K562 (cell line): ENCODE measurements around the gene PRRT1. TPM values are rescaled to one million over a fixed set of nuclear protein-coding genes. Genes with fewer than 3 reads are reported as not detected.

Experiments
- ATAC-seq: fragments of 200-7000 bp; cut with Tn5 transposase; 3 replicates; pipeline ENCODE4 v1.9.1; 2020; ENCODE audit warnings: moderate library complexity
- BruUV-seq: library from RNA; stranded (reverse); fragments of 400-500 nt; replicated peaks from 2 replicates; lab custom pipeline; 2021; lab: Mats Ljungman, UMichigan
- CTCF ChIA-PET: fragments of 300-600 bp; formaldehyde crosslinking; extraction: SDS; loops from one replicate; lab custom pipeline; 2021; ENCODE audit warnings: low intra/inter-chr PET ratio; lab: Yijun Ruan, JAX
- POLR2A ChIA-PET: fragments of 300-600, 350-650 bp; sonication (Branson Sonifier 250); formaldehyde crosslinking; extraction: SDS; loops from one replicate; lab custom pipeline; 2021; ENCODE audit warnings: antibody characterized with exemption, inconsistent platforms; lab: Yijun Ruan, JAX
- DNase-seq, 4 experiments: peaks; one replicate each; pipeline versions ENCODE4 v3.0.0 to v3.0.0-alpha.2; 2011 to 2018; ENCODE audit warnings: low spot score in 3 of 4, mixed read lengths in 3 of 4; ENCODE audit errors: extremely low read depth in 1 of 4
- FAIRE-seq: peaks from 2 replicates; lab custom pipeline; 2011; peaks lifted over from hg19 to GRCh38; lab: Jason Lieb, UNC
- H2AFZ ChIP-seq: 2 replicates; pipeline ENCODE4 v1.6.0; 2011; ENCODE audit warnings: low read depth, low read length, control low read depth, inconsistent platforms
- H3K27ac ChIP-seq: fragments of 200-600 bp; 3 replicates; pipeline ENCODE4 v1.8.0; 2011; ENCODE audit warnings: low read depth, mild to moderate bottlenecking, control low read depth, inconsistent platforms, low read length, moderate library complexity, mixed read lengths; ENCODE audit errors: extremely low read depth
- H3K27me3 ChIP-seq, 2 experiments: fragments of 300-600 bp in 1 of 2; 2 replicates in 1 of 2; 3 replicates in 1 of 2; pipeline versions ENCODE4 v1.6.0 to v1.8.0; 2011; ENCODE audit warnings: inconsistent platforms in 2 of 2, low read length in 2 of 2, mild to moderate bottlenecking in 1 of 2, mixed read lengths in 1 of 2, moderate library complexity in 1 of 2; ENCODE audit not compliant: control insufficient read depth in 2 of 2, insufficient read depth in 2 of 2
- H3K36me3 ChIP-seq: fragments of 300-600 bp; 3 replicates; pipeline ENCODE4 v1.8.0; 2011; ENCODE audit warnings: mild to moderate bottlenecking, low read length, inconsistent platforms; ENCODE audit not compliant: control insufficient read depth, insufficient read depth
- H3K4me1 ChIP-seq, 2 experiments: fragments of 200-600 bp in 1 of 2; replicated peaks in 1 of 2; 2 replicates in 1 of 2; 3 replicates in 1 of 2; pipeline versions ENCODE4 v1.5.1 to v1.8.0; 2011; ENCODE audit warnings: inconsistent platforms in 2 of 2, low read length in 2 of 2, mild to moderate bottlenecking in 1 of 2, mixed read lengths in 1 of 2, moderate library complexity in 1 of 2; ENCODE audit not compliant: control insufficient read depth in 2 of 2, insufficient read depth in 2 of 2
- H3K4me2 ChIP-seq: 2 replicates; pipeline ENCODE4 v1.6.1; 2011; ENCODE audit warnings: low read length, control low read depth, inconsistent platforms, mixed read lengths; ENCODE audit not compliant: insufficient read depth
- H3K4me3 ChIP-seq: fragments of 200-600 bp; sonication (generic), shearing (Covaris generic); 2 replicates; pipeline ENCODE4 v1.5.1; 2016; ENCODE audit warnings: control low read depth, inconsistent platforms
- H3K79me2 ChIP-seq: fragments of 200-600 bp; 3 replicates; pipeline ENCODE4 v1.8.0; 2011; ENCODE audit warnings: low read length, inconsistent platforms; ENCODE audit not compliant: control insufficient read depth, insufficient read depth
- H3K9ac ChIP-seq, 2 experiments: 2 replicates each; pipeline versions ENCODE4 v1.6.0 to v1.6.1; 2011; ENCODE audit warnings: low read depth in 2 of 2, low read length in 2 of 2, control low read depth in 1 of 2, inconsistent platforms in 1 of 2, mild to moderate bottlenecking in 1 of 2, mixed read lengths in 1 of 2; ENCODE audit not compliant: insufficient read depth in 1 of 2
- H3K9me1 ChIP-seq: one replicate; pipeline ENCODE4 v1.6.0; 2011; ENCODE audit warnings: inconsistent platforms, mild to moderate bottlenecking, low read length, moderate library complexity; ENCODE audit not compliant: control insufficient read depth, insufficient read depth
- H3K9me3 ChIP-seq: replicated peaks from 2 replicates; pipeline ENCODE4 v1.5.1; 2011; ENCODE audit warnings: low read depth, low read length, inconsistent platforms; ENCODE audit not compliant: control insufficient read depth, insufficient read depth
- H4K20me1 ChIP-seq: replicated peaks from 2 replicates; pipeline ENCODE4 v1.6.1; 2011; ENCODE audit warnings: low read length, inconsistent platforms, mixed read lengths; ENCODE audit not compliant: control insufficient read depth, insufficient read depth
- KLF6 ChIP-seq: fragments of 250-450 bp; sonication (Bioruptor Pico); IDR thresholded peaks from 2 replicates; pipeline ENCODE4 v1.4.0; 2020; ENCODE audit warnings: mild to moderate bottlenecking, moderate library complexity, borderline replicate concordance
- MIER1 ChIP-seq: fragments of 450-650 bp; IDR thresholded peaks from 2 replicates; pipeline ENCODE4 v1.6.1; 2016; ENCODE audit warnings: antibody characterized with exemption, mild to moderate bottlenecking, low read depth
- SMARCC2 ChIP-seq: fragments of 450-650 bp; IDR thresholded peaks from 2 replicates; pipeline ENCODE4 v1.6.1; 2017; ENCODE audit warnings: antibody characterized with exemption, moderate library complexity, mild to moderate bottlenecking, low read depth
- TGIF2 ChIP-seq: sonication (generic); formaldehyde crosslinking; IDR thresholded peaks from 2 replicates; pipeline ENCODE4 v1.8.1; 2022; ENCODE audit warnings: mild to moderate bottlenecking, missing genetic modification reagents, moderate library complexity
- TSC22D4 ChIP-seq: fragments of 450-650 bp; IDR thresholded peaks from 2 replicates; pipeline ENCODE4 v1.6.1; 2016; ENCODE audit warnings: missing genetic modification characterization, missing biosample characterization, control low read depth
- USF1 ChIP-seq: sonication (generic); formaldehyde crosslinking; IDR thresholded peaks from 2 replicates; pipeline ENCODE4 v1.9.0; 2022; ENCODE audit warnings: mild to moderate bottlenecking, missing genetic modification reagents
- YY1 ChIP-seq, 3 experiments: IDR thresholded peaks; 2 replicates each; pipeline ENCODE4 v1.6.1; 2011; ENCODE audit warnings: low read length in 2 of 3, mild to moderate bottlenecking in 2 of 3, moderate library complexity in 2 of 3, borderline replicate concordance in 1 of 3, control low read depth in 1 of 3, low read depth in 1 of 3; ENCODE audit not compliant: insufficient read depth in 3 of 3, insufficient replicate concordance in 2 of 3, control insufficient read depth in 1 of 3, insufficient read length in 1 of 3; ENCODE audit errors: extremely low read depth in 1 of 3
- ZNF197 ChIP-seq: fragments of 200-800 bp; sonication (Bioruptor generic); IDR thresholded peaks from 2 replicates; pipeline ENCODE4 v1.6.1; 2016; ENCODE audit warnings: low read depth, missing genetic modification characterization, missing compliant biosample characterization
- WGBS: fragments of 100-300 bp; shearing (Covaris generic); methylation state at CpG from one replicate; pipeline ENCODE4 v1.1.6; 2016; ENCODE audit warnings: low coverage, mixed read lengths; ENCODE audit not compliant: insufficient coverage; ENCODE audit errors: missing lambda C conversion rate; 5-methylcytosine and 5-hydroxymethylcytosine counted together
- in situ Hi-C: fragments of 300-500 bp; cut with MboI; formaldehyde crosslinking; loops from 4 replicates; pipeline ENCODE4 v1.15.0; 2018; ENCODE audit warnings: inconsistent platforms, mixed read lengths
- intact Hi-C: fragments of 100-400 bp; cut with micrococcal nuclease; formaldehyde crosslinking; loops from 2 replicates; pipeline ENCODE4 v1.14.2; 2022
- polyA plus RNA-seq, 8 experiments: library from polyadenylated mRNA; depleted of rRNA in 4 of 8; stranded (reverse) in 5 of 8; unstranded in 3 of 8; fragments of >200 nt; fragmentation: Nextera tagmentation in 2 of 8; fragmentation: Illumina TruSeq in 1 of 8; extraction: Ambion mirVana in 2 of 8; extraction: Trizol in 1 of 8; gene quantifications; 2 replicates each; pipeline versions ENCODE4 v1.2.1 to v1.2.3, GENCODE V29; 2011 to 2014; ENCODE audit warnings: inconsistent platforms in 1 of 8, missing spikeins in 1 of 8
- total RNA-seq, 7 experiments: library from RNA; depleted of rRNA in 6 of 7; stranded (reverse); fragments of >200 nt in 6 of 7; fragmentation: Illumina TruSeq in 2 of 7; extraction: Trizol in 2 of 7; gene quantifications; 2 replicates each; pipeline versions ENCODE4 v1.2.1 to v1.2.3, GENCODE V29; 2011 to 2021; ENCODE audit warnings: low replicate concordance in 1 of 7
- TF ChIP-seq, protein P1 (sequence below), 2 experiments: fragments of 450-650 bp; formaldehyde crosslinking in 1 of 2; IDR thresholded peaks; 2 replicates each; pipeline versions ENCODE4 v1.4.0 to v1.6.1; 2014 to 2020; ENCODE audit warnings: mild to moderate bottlenecking in 2 of 2, borderline replicate concordance in 1 of 2, low read depth in 1 of 2

The PRRT1 gene
- total and polyA plus RNA-seq, 9 of the 15 experiments (the other 6 are each of a cell fraction or from before 2014, with no cell fraction given) = 0.14 to 3.5 (median 0.41) TPM

GRCh38 chr6:32129297-32130088 lies 22.2 kb downstream of the PRRT1 start:
- peak overlapping the region; percentile 83 for H3K27ac ChIP-seq
- in situ Hi-C loops = no loop called here
- TF ChIP-seq ZNF197 (CRISPR knock-in tag) (peak; percentile 73; the same call in 1 of the 2 replicates), YY1 (IDR thresholded peaks at IDR 0.05; ENCODE audit: borderline replicate concordance in 1 of 3, control insufficient read depth in 1 of 3, extremely low read depth in 1 of 3, insufficient read depth in 3 of 3, insufficient read length in 1 of 3, insufficient replicate concordance in 2 of 3, low read depth in 1 of 3, low read length in 2 of 3) (peak in 1 of 3 experiments; percentile 33), KLF6 (CRISPR knock-in tag) (no peak), TSC22D4 (tag) (no peak), TGIF2 (CRISPR knock-in tag) (no peak), USF1 (CRISPR knock-in tag) (peak; percentile 6; the same call in 1 of the 2 replicates), SMARCC2 (no peak), MIER1 (peak; percentile 75)
- TF ChIP-seq, protein P1, sequence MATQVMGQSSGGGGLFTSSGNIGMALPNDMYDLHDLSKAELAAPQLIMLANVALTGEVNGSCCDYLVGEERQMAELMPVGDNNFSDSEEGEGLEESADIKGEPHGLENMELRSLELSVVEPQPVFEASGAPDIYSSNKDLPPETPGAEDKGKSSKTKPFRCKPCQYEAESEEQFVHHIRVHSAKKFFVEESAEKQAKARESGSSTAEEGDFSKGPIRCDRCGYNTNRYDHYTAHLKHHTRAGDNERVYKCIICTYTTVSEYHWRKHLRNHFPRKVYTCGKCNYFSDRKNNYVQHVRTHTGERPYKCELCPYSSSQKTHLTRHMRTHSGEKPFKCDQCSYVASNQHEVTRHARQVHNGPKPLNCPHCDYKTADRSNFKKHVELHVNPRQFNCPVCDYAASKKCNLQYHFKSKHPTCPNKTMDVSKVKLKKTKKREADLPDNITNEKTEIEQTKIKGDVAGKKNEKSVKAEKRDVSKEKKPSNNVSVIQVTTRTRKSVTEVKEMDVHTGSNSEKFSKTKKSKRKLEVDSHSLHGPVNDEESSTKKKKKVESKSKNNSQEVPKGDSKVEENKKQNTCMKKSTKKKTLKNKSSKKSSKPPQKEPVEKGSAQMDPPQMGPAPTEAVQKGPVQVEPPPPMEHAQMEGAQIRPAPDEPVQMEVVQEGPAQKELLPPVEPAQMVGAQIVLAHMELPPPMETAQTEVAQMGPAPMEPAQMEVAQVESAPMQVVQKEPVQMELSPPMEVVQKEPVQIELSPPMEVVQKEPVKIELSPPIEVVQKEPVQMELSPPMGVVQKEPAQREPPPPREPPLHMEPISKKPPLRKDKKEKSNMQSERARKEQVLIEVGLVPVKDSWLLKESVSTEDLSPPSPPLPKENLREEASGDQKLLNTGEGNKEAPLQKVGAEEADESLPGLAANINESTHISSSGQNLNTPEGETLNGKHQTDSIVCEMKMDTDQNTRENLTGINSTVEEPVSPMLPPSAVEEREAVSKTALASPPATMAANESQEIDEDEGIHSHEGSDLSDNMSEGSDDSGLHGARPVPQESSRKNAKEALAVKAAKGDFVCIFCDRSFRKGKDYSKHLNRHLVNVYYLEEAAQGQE (IDR thresholded peaks at IDR 0.05; ENCODE audit: borderline replicate concordance) = peak; percentile 85
- TF ChIP-seq, protein P1 (CRISPR knock-in tag; IDR thresholded peaks at IDR 0.05; ENCODE audit: low read depth) = 0 out of 2 replicates have a peak, but pooled peaks have one; percentile 5

More at GRCh38 chr6:32129297-32130088, 22.2 kb downstream of the PRRT1 start:
- ATAC-seq = peak; percentile 35
- Histone ChIP-seq H3K4me2 (peak overlapping the region; percentile 90), H2AFZ (peak overlapping the region; percentile 74), H3K4me1 (peaks cover 38 to 39% of the 10 kb centered on the region in 2 experiments), H3K4me3 (peak overlapping the region; percentile 91), H4K20me1 (no peaks in the 10 kb centered on the region), H3K9me1 (no peaks in the 10 kb centered on the region), H3K9me3 (no peaks in the 10 kb centered on the region), H3K36me3 (peaks cover 24% of the 10 kb centered on the region; the same call in 2 of the 3 replicates), H3K9ac (peak overlapping the region; percentile 69 to 90), H3K27me3 (no peaks in the 10 kb centered on the region), H3K79me2 (peaks cover 39% of the 10 kb centered on the region)
- BruUV-seq = TSS peak; percentile 58
- ChIA-PET POLR2A (interaction anchor here (0.6 to 3.9 kb wide), 24 partner anchors 8 to 1815 kb away, joined by 3 to 23 read pairs (median 4); partner anchors contain the start of genes AGPAT1, DXO, EGFL8 and HSPA1B), CTCF (no interaction called here)
- WGBS = 2% methylated on average over 22 of the region's 22 CpGs
- FAIRE-seq = no peak
- DNase-seq = peak in 3 of 4 experiments; percentile 37 to 73 (median 48)
- intact Hi-C loops = loop anchor here (1.0 to 5.0 kb wide), 5 partner anchors 25 to 1073 kb away; partner anchors contain the start of genes AGPAT1, HSD17B8, PPT2 and RXRB
